NCI-H1694 treated with DMSO at 0.1 percent for 48 hours (cell line): ENCODE measurements around the gene PIEZO2.
A peak's percentile ranks its signal among the peaks of the same experiment; 100 is the strongest.
"Not testable (repeated sequence)": the region's sequence is repeated elsewhere in the genome, so short reads cannot be mapped to it uniquely, and the experiment has no call there.

ENCODE experiments used
- DNase-seq: peaks from one replicate; lab custom pipeline; 2025; lab: John Stamatoyannopoulos, UW

Gene PIEZO2

GRCh38 chr18:10894501-10894900 is 254.9 kb downstream of the PIEZO2 start:
- DNase-seq, result no peak

DNA sequence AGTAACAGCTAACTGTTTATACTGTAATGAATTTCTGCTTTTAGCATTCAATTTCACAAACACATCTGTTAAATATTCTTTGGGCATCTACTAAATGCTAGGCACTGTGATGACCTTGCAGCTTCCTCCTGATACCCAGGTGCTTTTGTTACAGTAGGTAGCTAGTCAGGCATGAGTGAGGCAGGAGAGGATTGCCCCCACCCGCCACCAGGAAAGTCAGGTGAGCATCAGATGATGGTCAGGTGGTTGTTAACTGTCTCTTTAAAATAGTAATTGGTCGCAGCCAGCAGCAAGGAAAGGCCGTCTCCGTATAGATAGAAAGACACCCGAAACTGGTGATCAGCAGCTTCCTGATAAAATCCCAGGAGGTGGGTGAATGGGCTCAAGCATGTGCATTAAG is 255.6 kb downstream of the PIEZO2 start:
- DNase-seq, result no peak

- DNase-seq, result no peak
These were observed 256.2 kb downstream of the PIEZO2 start for GRCh38 chr18:10893196-10893595.

DNA sequence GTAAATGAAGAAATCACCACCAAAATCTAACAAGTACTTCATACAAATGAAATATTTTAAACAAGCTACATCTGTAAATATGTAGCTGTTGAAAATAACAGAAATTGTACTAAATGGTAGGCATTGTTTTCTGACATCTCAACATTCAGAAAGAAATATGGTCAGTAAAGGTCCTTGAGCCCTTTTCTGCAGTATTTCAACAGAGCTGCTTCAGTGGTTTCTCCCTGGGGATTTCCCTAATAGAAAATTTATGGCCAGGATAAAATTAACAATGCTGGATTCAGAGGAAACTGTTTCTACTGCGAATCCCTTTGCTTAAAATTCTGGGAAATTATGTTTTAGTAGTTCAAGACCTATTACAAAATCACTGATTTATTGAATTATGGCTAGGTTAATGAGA is 256.6 kb downstream of the PIEZO2 start:
- no peak for DNase-seq

DNA sequence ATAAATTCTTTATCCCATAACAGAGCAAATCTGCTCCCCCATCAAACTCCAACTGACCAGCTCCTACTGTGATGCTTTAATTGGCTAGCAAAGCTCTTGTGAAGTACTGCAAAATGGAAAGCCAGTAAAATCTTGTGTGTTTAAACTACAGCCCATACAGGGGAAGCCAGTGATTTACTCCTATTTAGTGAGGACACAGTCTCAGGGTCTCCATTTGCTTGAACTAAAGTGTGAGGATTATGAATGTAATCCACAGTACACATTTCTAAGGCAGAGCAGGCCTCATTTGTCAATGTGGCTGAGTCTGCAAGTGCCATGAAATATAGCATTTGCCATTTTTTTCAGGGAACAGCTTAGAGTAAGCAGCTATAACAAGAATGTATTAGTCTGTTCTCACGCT is 259.3 kb downstream of the PIEZO2 start:
- DNase-seq, result no peak

DNA sequence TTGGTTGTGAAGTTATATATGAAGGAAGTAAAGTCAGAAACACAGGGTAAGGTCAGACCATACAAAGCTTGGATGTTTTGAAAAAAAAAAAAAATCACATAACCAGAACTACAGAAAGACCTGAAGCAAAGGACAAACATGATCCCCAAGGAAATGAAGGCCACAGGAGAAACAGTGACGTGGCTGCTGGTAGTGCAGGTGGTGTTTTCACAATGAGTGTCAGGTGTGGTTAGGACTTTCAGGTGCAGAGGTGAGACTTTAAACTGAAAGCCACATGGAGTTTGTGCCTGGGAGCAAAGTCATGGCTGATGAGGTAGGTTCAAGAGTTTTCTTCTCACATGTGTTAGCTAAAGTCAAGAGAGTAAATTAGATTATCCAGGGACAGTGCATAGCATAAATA is 270.7 kb downstream of the PIEZO2 start:
- no peak for DNase-seq

- no peak for DNase-seq
These were observed 271.4 kb downstream of the PIEZO2 start for GRCh38 chr18:10877987-10878386.

DNA sequence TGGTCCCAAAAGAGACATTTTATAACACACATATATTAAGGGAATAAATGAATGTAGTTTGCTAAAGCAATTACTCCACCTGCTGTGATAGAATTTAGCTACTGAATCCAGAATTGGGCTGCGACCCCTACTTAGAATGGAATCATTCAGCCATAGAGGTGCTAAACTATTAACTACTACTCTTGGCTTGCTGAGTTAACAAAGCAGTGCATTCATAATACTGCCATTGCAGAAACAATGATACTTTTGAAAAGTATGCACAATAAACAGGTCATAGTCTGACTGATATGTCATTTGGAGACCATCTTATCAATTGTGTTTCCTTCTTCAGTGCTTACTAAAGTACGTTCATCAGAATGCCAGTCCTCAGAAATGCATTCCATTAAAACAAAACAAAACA is 273.6 kb downstream of the PIEZO2 start:
- no peak for DNase-seq

DNA sequence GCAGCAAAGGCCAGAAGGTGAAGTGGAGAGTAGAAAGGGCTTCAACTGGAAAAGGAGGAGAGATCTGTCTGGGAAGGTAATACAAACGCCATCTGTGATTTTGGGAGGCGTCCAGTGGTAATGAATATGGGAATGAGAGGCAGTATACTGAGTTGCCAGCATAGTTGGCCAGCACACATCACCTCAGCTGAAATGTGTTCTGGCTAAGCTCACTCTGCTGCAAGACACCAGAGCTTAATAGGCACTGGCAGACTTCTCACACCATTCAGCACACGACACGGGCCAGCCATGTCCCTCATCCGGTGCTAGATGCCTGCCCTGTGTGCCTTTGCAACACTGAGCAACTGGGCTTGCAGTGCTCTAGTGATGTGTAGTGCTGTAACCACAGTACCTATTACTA is 277.1 kb downstream of the PIEZO2 start:
- DNase-seq, result no peak

DNA sequence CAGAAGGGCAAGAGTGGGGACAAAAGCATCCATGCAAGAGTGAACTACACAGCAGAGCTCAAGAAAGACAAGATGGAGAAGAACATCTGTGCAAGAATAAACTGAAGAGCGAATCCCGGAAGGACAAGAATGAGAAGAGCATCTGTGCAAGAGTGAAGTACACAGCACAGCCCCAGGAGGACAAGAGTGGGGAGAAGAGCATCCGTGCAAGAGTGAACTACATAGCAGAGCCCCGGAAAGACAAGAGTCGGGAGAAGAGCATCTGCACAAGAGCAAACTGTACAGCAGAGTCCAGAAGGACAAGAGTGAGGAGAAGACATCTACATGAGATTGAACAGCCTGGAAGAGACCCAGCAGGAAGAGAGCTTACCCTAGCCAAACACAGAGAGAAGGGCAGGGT is 284.6 kb downstream of the PIEZO2 start:
- DNase-seq, result no peak

- DNase-seq, result no peak
These were observed 286.3 kb downstream of the PIEZO2 start for GRCh38 chr18:10863026-10863425.

- DNase-seq, result no peak
These were observed 288.4 kb downstream of the PIEZO2 start for GRCh38 chr18:10860928-10861327.

GRCh38 chr18:10860382-10860781 is 289.0 kb downstream of the PIEZO2 start:
- no peak for DNase-seq

DNA sequence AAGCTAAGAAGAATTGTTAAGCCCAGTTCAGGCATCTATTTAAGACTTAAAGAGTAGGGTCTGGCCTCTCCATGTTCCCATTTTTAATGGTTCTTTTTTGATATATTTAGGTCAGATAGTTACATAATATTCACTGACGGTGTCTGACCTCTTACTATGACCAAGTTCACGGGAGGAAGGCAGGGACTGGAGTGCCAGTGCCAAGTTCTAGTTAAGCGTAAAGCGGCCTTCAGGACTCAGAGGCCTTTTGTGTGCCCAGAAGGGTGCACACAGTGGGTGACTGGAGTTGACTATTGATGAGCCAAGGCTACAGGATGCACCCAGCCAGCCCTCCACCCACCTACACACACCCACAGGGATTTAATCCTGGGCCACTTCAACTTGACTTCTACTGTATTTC is 290.9 kb downstream of the PIEZO2 start:
- DNase-seq, result no peak

DNA sequence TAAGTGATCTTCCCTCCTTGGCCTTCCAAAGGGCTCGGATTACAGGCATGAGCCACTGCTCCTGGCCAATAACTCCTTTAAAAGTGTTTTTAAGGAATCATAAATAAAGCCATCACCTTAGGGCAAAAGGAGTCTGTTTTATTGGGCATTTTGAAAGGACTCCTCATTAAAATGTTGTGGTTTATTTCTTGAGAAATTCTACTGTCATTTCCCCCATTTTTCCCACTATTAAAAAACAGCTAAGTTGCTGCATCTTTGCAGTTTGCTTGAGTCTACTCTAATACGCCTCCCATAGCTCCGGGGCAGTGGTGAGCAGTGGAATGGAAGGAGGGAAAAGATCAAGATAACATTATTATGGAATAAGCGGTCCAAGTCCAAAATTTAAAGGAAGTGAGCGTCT is 293.2 kb downstream of the PIEZO2 start:
- no peak for DNase-seq

DNA sequence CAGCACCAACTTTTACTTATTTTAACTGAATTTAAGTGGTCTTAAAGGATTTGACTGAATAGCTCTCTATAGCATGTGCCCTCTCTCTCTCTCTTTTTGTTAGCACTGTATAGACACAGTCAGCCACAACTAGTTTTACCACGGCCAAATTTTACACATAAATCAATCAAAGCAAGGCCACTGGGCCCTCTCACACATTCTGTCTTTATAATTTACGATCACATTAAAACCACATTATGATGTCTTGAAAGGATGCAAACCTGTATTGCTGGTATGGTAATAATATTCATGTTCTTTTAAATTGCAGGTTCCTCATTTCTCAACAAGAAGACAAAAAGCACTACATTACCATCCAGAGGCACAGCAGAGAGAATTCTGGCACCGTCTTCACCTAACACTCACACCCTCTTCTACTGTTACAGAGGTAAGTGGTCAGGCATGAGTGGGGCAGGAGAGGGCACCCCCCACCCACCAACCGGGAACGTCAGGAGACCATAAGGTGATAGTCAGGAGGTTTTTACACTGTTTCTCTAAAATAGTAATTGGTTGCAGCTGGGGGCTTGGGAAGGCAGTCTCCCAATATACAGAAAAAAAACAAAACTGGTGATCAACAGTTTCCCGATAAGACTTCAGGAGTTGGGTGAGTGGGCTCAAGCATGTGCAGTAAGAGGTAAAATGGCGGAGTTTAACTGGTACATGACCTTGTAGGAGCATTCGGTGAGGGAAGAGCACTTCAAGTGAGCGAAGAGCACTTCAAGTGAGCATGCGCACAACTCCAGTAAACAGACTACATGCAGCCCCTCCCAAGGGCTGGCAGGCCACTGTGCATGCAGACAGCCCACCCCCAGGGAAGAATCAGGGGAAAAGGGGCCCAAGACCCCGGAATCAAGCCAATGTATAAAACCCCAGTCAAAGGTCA is 296.7 kb downstream of the PIEZO2 start:
- no peak for DNase-seq

DNA sequence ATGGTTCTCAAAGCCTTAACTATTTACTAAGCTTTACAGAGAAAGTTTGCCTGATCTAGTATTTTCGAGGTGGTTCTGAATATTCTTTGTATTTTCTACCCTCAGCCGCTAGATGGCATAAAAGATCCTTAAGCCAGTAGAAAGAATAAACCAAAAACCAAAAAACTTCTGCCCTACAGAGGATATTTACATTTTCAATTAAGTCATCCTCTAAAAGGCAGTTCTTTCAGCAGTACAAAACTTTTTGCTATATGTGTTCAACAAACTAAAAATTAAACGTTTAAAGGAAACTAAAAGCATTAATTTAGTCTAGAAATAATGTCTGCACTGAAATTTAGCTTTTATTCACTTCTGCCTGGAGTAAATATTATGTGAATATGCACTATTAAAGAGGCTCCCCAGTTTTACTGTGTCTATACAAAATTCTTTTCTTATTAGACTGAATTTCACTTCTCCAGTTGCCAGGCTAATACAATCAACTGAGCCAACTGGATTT is 297.5 kb downstream of the PIEZO2 start:
- peak; percentile 13 for DNase-seq

GRCh38 chr18:10850840-10851239 is 298.5 kb downstream of the PIEZO2 start:
- no peak for DNase-seq

- DNase-seq, result no peak
These were observed 299.2 kb downstream of the PIEZO2 start for GRCh38 chr18:10850216-10850615.

DNA sequence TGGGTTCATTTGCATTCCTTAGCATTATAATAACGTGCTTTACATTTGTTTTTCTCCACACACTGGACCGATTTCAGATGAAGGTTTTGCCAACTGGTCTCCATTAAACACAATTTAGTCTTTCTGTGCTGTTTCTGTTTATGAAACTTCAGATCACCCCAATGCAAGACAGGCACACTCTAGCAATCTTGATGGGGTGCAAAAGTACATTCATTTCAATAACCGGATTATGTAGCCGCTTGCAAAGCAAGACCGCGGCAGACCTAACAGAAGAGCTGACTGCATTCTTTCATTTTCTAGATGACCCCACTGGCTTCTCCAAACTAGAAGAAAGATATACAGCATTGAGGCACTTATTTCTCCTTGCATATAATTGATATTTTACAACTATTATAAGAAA is 301.5 kb downstream of the PIEZO2 start:
- no peak for DNase-seq

DNA sequence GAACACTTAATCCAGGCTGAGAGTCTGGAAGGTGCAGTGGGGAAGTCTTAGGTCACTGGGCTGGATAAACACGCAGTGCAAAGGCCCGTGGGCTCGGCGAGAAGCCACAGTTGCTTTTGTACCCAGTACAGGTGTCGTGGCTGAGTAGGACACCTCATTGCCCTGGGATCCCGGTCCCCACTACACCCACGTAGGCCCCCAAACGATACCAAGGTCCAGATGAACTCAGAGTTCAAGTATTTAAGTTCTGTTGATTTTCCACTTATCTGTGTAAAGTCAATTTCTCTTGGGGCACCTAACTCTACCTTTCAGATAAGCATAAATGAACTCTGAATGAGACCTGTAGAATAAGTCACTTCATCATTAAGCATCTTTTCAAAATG is 302.0 kb downstream of the PIEZO2 start:
- DNase-seq, result no peak

DNA sequence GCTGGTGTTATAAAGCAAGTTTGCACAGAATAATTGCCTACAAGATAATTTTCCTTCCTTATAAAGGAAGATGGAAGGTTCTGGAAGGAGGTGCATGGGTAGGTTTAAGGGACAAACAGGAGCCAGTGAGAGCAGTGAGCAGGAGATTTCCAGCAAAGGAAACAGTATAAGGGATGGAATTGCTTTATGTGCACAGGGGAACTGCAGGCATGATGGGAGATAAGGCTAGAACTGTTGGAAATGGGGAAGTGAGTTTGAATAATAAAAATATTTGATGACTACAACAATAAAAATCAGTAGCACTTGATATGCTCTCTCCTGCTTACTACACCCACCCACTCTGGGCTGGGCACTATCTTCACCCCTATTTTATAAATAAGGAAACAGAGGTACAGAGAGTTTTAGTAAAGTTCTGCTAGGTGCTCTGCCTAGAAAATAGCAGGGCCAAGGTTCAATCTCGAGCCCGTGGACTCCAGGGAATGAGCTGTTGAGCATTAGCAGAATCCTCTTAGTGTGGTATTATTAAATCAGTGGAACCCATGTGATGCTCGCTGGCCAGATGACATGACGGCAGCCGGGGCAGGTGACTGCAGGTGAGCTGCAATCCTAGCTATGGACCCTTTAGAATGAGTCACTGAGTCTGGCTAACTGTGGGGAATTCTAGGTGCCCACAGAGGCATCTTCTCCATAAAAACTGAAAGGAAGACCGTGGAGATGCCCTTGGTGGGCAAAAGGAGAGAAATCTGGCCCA is 302.5 kb downstream of the PIEZO2 start:
- no peak for DNase-seq

GRCh38 chr18:10846035-10846434 is 303.3 kb downstream of the PIEZO2 start:
- not testable (repeated sequence) for DNase-seq
